Epidermal melanocyte (primary cell): ENCODE data around the gene TRPV5.
"Not testable (repeated sequence)": the region's sequence is repeated elsewhere in the genome, so short reads cannot be mapped to it uniquely, and the experiment has no call there.

ENCODE experiments used
- DNase-seq: peaks from one replicate; pipeline ENCODE4 v3.0.0; 2011; ENCODE audit warnings: low spot score; ENCODE audit not compliant: insufficient read length

Gene TRPV5

GRCh38 chr7:142933624-142934023, at the start of gene TRPV5:
Gene TRPV5, minus strand, starts transcription at chr7:142933746. Its CDS starts 287 bp downstream, at chr7:142933459.
- no peak for DNase-seq

GRCh38 chr7:142978402-142978801, 44.9 kb upstream of the TRPV5 start:
- not testable (repeated sequence) for DNase-seq

- no peak for DNase-seq
Observed at GRCh38 chr7:142974626-142975025, 41.1 kb upstream of the TRPV5 start.

GRCh38 chr7:142969183-142969582, 35.6 kb upstream of the TRPV5 start:
- DNase-seq = no peak

GRCh38 chr7:142968229-142968628, 34.7 kb upstream of the TRPV5 start:
- no peak for DNase-seq

GRCh38 chr7:142964502-142965246, 31.1 kb upstream of the TRPV5 start:
- no peak for DNase-seq

GRCh38 chr7:142963993-142964392, 30.4 kb upstream of the TRPV5 start:
- no peak for DNase-seq

GRCh38 chr7:142962991-142963390, 29.4 kb upstream of the TRPV5 start:
- no peak for DNase-seq

GRCh38 chr7:142961973-142962926, 28.7 kb upstream of the TRPV5 start, which contains the start of gene KEL:
Gene KEL, minus strand, starts transcription at chr7:142962363. Its CDS starts 157 bp downstream, at chr7:142962206.
- no peak for DNase-seq

- no peak for DNase-seq
Observed at GRCh38 chr7:142961595-142961972, 28.0 kb upstream of the TRPV5 start.

GRCh38 chr7:142960955-142961512, 27.5 kb upstream of the TRPV5 start:
- DNase-seq = no peak

- DNase-seq = no peak
Observed at GRCh38 chr7:142959202-142959601, 25.7 kb upstream of the TRPV5 start.

- no peak for DNase-seq
Observed at GRCh38 chr7:142957723-142958122, 24.2 kb upstream of the TRPV5 start.

GRCh38 chr7:142956951-142957623, 23.5 kb upstream of the TRPV5 start:
- no peak for DNase-seq

- DNase-seq = no peak
Observed at GRCh38 chr7:142954680-142955268, 21.2 kb upstream of the TRPV5 start.

- DNase-seq = no peak
Observed at GRCh38 chr7:142950235-142950634, 16.7 kb upstream of the TRPV5 start.

- no peak for DNase-seq
Observed at GRCh38 chr7:142948603-142949002, 15.1 kb upstream of the TRPV5 start.

GRCh38 chr7:142945001-142945400, 11.5 kb upstream of the TRPV5 start:
- DNase-seq = no peak

GRCh38 chr7:142943706-142944268, 10.2 kb upstream of the TRPV5 start:
- no peak for DNase-seq

- DNase-seq = no peak
Observed at GRCh38 chr7:142942746-142943145, 9.2 kb upstream of the TRPV5 start.

- no peak for DNase-seq
Observed at GRCh38 chr7:142941541-142941940, 8.0 kb upstream of the TRPV5 start.
